Panc1 (cell line): ENCODE measurements around the gene NOTO. TPM values are rescaled to one million over a fixed set of nuclear protein-coding genes. Genes with fewer than 3 reads are reported as not detected.

Experiments
- ATAC-seq: fragments of 200-7000 bp; cut with Tn5 transposase; 2 replicates; pipeline ENCODE4 v1.9.1; 2020; ENCODE audit warnings: mild to moderate bottlenecking, moderate library complexity
- BruUV-seq: library from RNA; stranded (reverse); fragments of 400-500 nt; replicated peaks from 2 replicates; lab custom pipeline; 2021; lab: Mats Ljungman, UMichigan
- CTCF ChIA-PET: fragments of 300-600 bp; sonication (Branson Sonifier 250); formaldehyde crosslinking; loops from one replicate; lab custom pipeline; 2022; ENCODE audit warnings: antibody characterized with exemption; lab: Charles Lee
- POLR2A ChIA-PET: fragments of 300-600 bp; sonication (Branson Sonifier 250); formaldehyde crosslinking; loops from one replicate; lab custom pipeline; 2022; ENCODE audit warnings: antibody characterized with exemption; lab: Charles Lee
- DNase-seq: peaks from one replicate; pipeline ENCODE4 v3.0.0-alpha.2; 2010; ENCODE audit warnings: low read depth, low spot score
- H3K27ac ChIP-seq: 2 replicates; pipeline ENCODE4 v1.5.1; 2011; ENCODE audit warnings: mild to moderate bottlenecking, low read length, inconsistent platforms
- H3K27me3 ChIP-seq: fragments of 200-500 bp; sonication (Bioruptor generic); 2 replicates; pipeline ENCODE4 v1.6.0; 2014; ENCODE audit warnings: low read length, inconsistent platforms; ENCODE audit not compliant: control insufficient read depth, insufficient read depth
- H3K36me3 ChIP-seq: fragments of 200-500 bp; sonication (Bioruptor generic); 2 replicates; pipeline ENCODE4 v1.5.1; 2014; ENCODE audit warnings: inconsistent platforms, mild to moderate bottlenecking, low read length, moderate library complexity; ENCODE audit not compliant: control insufficient read depth, insufficient read depth
- H3K4me1 ChIP-seq: 2 replicates; pipeline ENCODE4 v1.5.1; 2011; ENCODE audit warnings: inconsistent platforms, mild to moderate bottlenecking, low read length, moderate library complexity; ENCODE audit not compliant: control insufficient read depth, insufficient read depth
- H3K4me3 ChIP-seq, 2 experiments: 2 replicates each; pipeline ENCODE4 v1.5.1; 2011 to 2012; ENCODE audit warnings: low read depth in 2 of 2, low read length in 2 of 2, mild to moderate bottlenecking in 2 of 2, inconsistent platforms in 1 of 2, moderate library complexity in 1 of 2
- H3K9me3 ChIP-seq: fragments of 200-500 bp; sonication (Bioruptor generic); 2 replicates; pipeline ENCODE4 v1.5.1; 2014; ENCODE audit warnings: low read depth, mild to moderate bottlenecking, inconsistent platforms, low read length, moderate library complexity; ENCODE audit not compliant: control insufficient read depth, insufficient read depth
- CTCF ChIP-seq: fragments of 450-650 bp; IDR thresholded peaks from 2 replicates; pipeline ENCODE4 v1.5.1; 2017; ENCODE audit warnings: mild to moderate bottlenecking
- POLR2AphosphoS5 ChIP-seq: IDR thresholded peaks from 2 replicates; pipeline ENCODE4 v1.6.1; 2012; ENCODE audit warnings: mild to moderate bottlenecking, low read depth, low read length, moderate library complexity
- REST ChIP-seq, 2 experiments: IDR thresholded peaks; 2 replicates each; pipeline ENCODE4 v1.6.1; 2011 to 2012; ENCODE audit warnings: low read depth in 2 of 2, control low read depth in 1 of 2, low read length in 1 of 2, mild to moderate bottlenecking in 1 of 2, moderate library complexity in 1 of 2; ENCODE audit not compliant: insufficient read depth in 1 of 2
- SIN3A ChIP-seq: IDR thresholded peaks from 2 replicates; pipeline ENCODE4 v1.6.1; 2012; ENCODE audit warnings: low read depth, mild to moderate bottlenecking, low read length, moderate library complexity, borderline replicate concordance; ENCODE audit not compliant: insufficient read depth
- TCF7L2 ChIP-seq: IDR thresholded peaks from 2 replicates; pipeline ENCODE4 v1.6.1; 2011; ENCODE audit warnings: mild to moderate bottlenecking, low read depth, low read length, inconsistent platforms
- in situ Hi-C: cut with HindIII; loops from 2 replicates; pipeline ENCODE4 v1.10.0; 2016; ENCODE audit warnings: low sequenced_read_pairs, low pct_unique_long_range_greater_than_20kb
- intact Hi-C: fragments of 100-400 bp; cut with micrococcal nuclease; formaldehyde crosslinking; loops from one replicate; pipeline ENCODE4 v1.10.0; 2022; ENCODE audit not compliant: unreplicated experiment
- total RNA-seq: library from RNA; stranded (reverse); gene quantifications from one replicate; pipeline ENCODE4 v1.2.1, GENCODE V29; 2021; ENCODE audit not compliant: unreplicated experiment

The NOTO gene
- total RNA-seq, 1 experiment from 2014 or later: 0.08 TPM

- intact Hi-C loops: loop anchor here (5.0 kb wide), 1 partner anchor 283 kb away; no protein-coding TSS in a partner anchor
- in situ Hi-C loops: no loop called here
- DNase-seq (no peak), ATAC-seq (no peak)
- Histone ChIP-seq H3K4me3 (no peak overlapping the region; a peak in 2 of 4 replicates), H3K4me1 (peaks cover 11% of the 10 kb centered on the region), H3K36me3 (no peaks in the 10 kb centered on the region), H3K27me3 (peaks cover 14% of the 10 kb centered on the region), H3K9me3 (no peaks in the 10 kb centered on the region), H3K27ac (no peak overlapping the region)
- ChIA-PET POLR2A (no interaction called here), CTCF (no interaction called here)
- no TSS peak for BruUV-seq
- TF ChIP-seq REST (IDR thresholded peaks at IDR 0.05; ENCODE audit: insufficient read depth in 1 of 2, low read depth in 2 of 2, low read length in 1 of 2): no peak
- TF ChIP-seq POLR2AphosphoS5: no peak
- no peak for TF ChIP-seq TCF7L2
- no peak for TF ChIP-seq CTCF
- TF ChIP-seq SIN3A: no peak
These were observed 27.3 kb upstream of the NOTO start for GRCh38 chr2:73174941-73175662.

GRCh38 chr2:73175663-73176204, 26.6 kb upstream of the NOTO start:
- H3K36me3 ChIP-seq: no peaks in the 10 kb centered on the region
- no TSS peak for BruUV-seq
- POLR2A ChIA-PET: no interaction called here
- no peaks in the 10 kb centered on the region for H3K9me3 ChIP-seq
- H3K4me3 ChIP-seq: peak overlapping the region; percentile 28 to 84
- intact Hi-C loops: loop anchor here (5.0 kb wide), 1 partner anchor 283 kb away; no protein-coding TSS in a partner anchor
- TF ChIP-seq POLR2AphosphoS5 (no peak), TCF7L2 (no peak), REST (IDR thresholded peaks at IDR 0.05; ENCODE audit: insufficient read depth in 1 of 2, low read depth in 2 of 2, low read length in 1 of 2) (no peak), CTCF (no peak)
- DNase-seq (no peak), ATAC-seq (no peak)
- in situ Hi-C loops: no loop called here
- peaks cover 14% of the 10 kb centered on the region for H3K27me3 ChIP-seq
- peaks cover 11% of the 10 kb centered on the region for H3K4me1 ChIP-seq
- no peak overlapping the region for H3K27ac ChIP-seq
- CTCF ChIA-PET: interaction anchor here (0.5 to 4.3 kb wide), 3 partner anchors 37 to 282 kb away, joined by 5 to 36 read pairs (median 27); no protein-coding TSS in a partner anchor
